NCI-H460 (cell line): ENCODE results near the gene SNRNP200. TPM values are rescaled to one million over a fixed set of nuclear protein-coding genes. Genes with fewer than 3 reads are reported as not detected.

ENCODE experiments used
- total RNA-seq: library from RNA; depleted of rRNA; stranded (reverse); fragments of >200 nt; shearing (Covaris generic); gene quantifications from 2 replicates; pipeline ENCODE4 v1.2.3, GENCODE V29; 2014; rRNA removed

SNRNP200 gene
- total RNA-seq, 1 experiment from 2014 or later = 83.8 TPM

Other genes starting within 250 kb of the SNRNP200 start
- not detected in 2 replicates for gene ADRA2B, start 189.0 kb downstream of the SNRNP200 start, total RNA-seq
- gene ASTL, start 167.0 kb downstream of the SNRNP200 start, total RNA-seq = not detected in 2 replicates
- 11.1 and 13.2 TPM in 2 replicates for gene DUSP2, start 160.1 kb downstream of the SNRNP200 start, total RNA-seq
- gene STARD7, start 96.7 kb downstream of the SNRNP200 start, total RNA-seq = 170 and 177 TPM in 2 replicates
- 21.0 and 21.4 TPM in 2 replicates for gene TMEM127, start 39.5 kb downstream of the SNRNP200 start, total RNA-seq
- 75.0 and 76.9 TPM in 2 replicates for gene CIAO1, start 39.3 kb downstream of the SNRNP200 start, total RNA-seq
- gene ITPRIPL1, start 19.8 kb upstream of the SNRNP200 start, total RNA-seq = 0.09 TPM in 1 of 2 replicates, not detected in the other
- 24.1 and 32.5 TPM in 2 replicates for gene NCAPH, start 30.2 kb upstream of the SNRNP200 start, total RNA-seq
- gene NEURL3, start 199.8 kb upstream of the SNRNP200 start, total RNA-seq = not detected in 2 replicates
- gene ARID5A, start 231.2 kb upstream of the SNRNP200 start, total RNA-seq = 0.89 and 0.99 TPM in 2 replicates